Body of pancreas (tissue), 4 donors: ENCODE results near the gene MAP4K3.
"Not testable (repeated sequence)": the region's sequence is repeated elsewhere in the genome, so short reads cannot be mapped to it uniquely, and the experiment has no call there.

Experiments
- CTCF ChIP-seq, 7 experiments: fragments of 450-650 bp in 4 of 7; fragments of 200-600 bp in 3 of 7; sonication (generic) in 3 of 7; IDR thresholded peaks; one replicate each; pipeline ENCODE4 v1.5.1; 2016 to 2019; ENCODE audit warnings: antibody characterized with exemption in 7 of 7
- POLR2A ChIP-seq, 3 donors: fragments of 450-650 bp; IDR thresholded peaks; one replicate each; pipeline ENCODE4 v1.6.1; 2016; ENCODE audit warnings: antibody characterized with exemption in 3 of 3, mild to moderate bottlenecking in 2 of 3

- TF ChIP-seq CTCF, POLR2A (IDR thresholded peaks at IDR 0.05): not testable (repeated sequence)
Measured at GRCh38 chr2:39244241-39244862, 192.7 kb downstream of the MAP4K3 start.
